ENCODE results near the gene CASP6.
A peak's percentile ranks its signal among the peaks of the same experiment; 100 is the strongest.

CASP6 gene

DNA sequence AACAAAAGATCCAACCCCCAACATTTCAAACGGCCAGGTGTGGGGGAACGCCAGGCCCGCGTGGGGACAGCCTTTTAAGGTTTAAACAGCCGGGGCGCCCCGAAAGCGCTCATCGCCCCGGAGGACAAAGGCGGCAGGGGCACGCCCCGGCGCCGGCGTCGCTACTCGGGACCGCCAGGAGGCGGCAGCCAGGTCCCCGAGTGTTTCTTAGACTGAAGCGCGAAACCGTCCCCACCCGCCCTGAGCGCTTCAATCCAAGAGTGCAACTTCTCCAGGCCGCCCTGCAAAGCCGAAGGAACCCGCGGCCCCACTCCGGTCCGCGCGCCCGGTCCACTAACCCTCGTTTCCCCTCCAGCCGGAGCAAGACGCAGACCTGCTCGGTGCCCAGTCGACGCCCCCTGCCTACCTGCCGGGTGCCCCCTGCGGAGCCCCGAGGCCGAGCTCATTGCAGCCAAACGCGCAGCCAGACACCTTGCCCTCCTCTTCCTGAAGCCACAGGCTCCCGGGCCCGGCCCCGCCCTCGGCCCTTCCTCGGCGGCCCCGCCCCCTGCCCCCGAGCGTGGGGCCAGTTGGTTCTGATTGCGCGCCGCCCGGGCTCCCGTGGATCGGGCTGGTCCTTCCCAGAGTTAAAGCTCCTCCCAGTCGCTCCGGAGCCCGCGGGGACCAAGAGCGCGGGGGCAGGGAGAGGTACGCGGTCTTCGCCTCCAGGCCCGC lies at the start of gene CASP6:
CASP6 (minus strand) TSS at position 496 of the 714 bp plus-strand sequence; CDS start at position 446, 50 bp downstream.
- DNase-seq: peak; percentile 62

GRCh38 chr4:109752525-109752924 lies 49.3 kb upstream of the CASP6 start:
- no peak for DNase-seq

DNA sequence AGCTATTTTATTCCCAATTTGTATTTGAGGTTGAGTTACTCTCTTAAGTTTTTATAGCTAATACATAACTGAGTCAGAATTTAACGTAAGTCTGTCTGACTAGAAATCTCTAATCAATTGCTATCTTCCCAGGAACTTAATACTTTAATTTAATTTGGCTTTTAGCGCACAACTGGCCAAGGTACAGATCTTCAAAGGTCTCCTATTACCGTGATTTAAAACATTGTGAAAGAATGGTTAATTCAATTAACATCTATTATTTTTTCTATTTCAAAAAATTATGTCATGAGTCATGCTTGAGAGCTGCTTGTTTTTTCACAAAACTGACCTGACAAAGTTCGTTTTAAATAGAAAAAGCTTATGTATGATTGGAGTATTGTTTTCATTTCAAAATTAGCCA lies 48.6 kb upstream of the CASP6 start:
- no peak for DNase-seq

- DNase-seq: no peak
Measured at GRCh38 chr4:109750652-109751244, 47.5 kb upstream of the CASP6 start.

DNA sequence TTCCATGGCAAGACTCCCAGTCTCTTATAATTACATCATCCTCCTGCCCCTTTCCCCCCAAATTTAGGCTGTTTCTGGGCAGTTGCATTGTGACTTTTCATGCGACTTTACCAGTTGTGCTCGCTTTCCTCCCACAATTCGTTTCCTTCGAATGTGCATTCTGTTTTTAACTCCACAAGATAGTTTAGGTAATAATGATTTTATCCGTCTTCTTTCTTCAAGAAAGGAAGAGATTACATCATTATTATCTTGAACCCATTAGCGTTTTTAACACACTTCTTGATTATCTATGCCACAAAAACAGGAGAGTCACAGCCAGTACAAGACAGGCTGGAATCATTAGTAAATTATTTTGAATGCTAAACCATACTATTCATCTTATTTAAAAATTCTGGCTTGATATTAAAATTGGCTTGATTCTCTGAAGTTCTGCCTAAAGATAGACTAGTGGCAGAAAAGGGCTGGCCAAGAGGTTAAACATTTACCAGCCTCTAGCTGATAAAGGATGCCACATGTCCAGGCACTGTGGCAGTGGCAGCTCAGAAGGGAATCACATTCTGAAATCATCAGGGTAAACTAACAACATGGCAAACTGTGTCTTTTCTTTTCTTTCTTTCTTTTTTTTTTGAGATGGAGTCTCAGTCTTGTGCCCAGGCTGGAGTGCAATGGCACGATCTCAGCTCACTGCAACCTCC lies 46.3 kb upstream of the CASP6 start:
- DNase-seq: no peak

DNA sequence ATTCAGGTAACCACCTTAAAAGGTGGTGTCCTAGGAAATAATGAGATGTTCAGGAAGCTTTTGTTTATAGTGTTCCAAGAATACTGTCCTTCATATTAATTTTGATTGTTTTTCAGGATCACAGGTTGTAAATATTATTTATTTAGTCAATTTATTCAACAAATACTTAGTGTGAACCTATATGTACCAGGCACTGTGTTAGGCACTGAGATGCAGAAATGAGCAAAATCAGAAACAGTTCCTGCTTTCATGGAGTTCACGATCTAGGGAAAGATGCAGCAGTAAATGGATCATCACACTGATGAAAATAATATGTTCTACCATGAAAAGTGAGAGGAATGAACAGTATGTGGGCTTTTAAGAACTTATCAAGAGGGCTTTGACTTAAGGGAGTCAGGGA lies 44.9 kb upstream of the CASP6 start:
- no peak for DNase-seq

DNA sequence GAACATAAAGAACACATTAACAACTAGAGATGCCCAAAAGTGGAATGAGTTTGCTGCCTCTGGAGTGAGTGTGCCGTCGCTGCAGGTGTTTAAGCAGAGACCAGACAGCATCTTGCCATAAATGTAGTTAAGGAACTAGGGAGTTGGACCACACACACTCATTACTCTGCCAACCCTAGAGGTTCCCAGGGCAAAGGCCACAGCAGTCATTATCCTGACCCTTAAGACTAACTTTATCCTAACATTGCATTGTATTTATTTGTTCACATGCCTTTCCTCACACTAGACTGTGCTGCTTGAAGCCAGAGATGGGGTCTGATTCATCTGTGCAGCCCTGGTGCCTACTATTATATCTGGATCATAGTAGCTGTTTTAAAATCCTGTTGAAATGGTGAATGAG lies 43.5 kb upstream of the CASP6 start:
- DNase-seq: no peak

- DNase-seq: no peak
Measured at GRCh38 chr4:109745830-109746229, 42.6 kb upstream of the CASP6 start.

- no peak for DNase-seq
Measured at GRCh38 chr4:109739547-109739946, 36.3 kb upstream of the CASP6 start.

GRCh38 chr4:109738104-109738872 lies 35.0 kb upstream of the CASP6 start:
- no peak for DNase-seq

GRCh38 chr4:109735566-109736365 lies 32.5 kb upstream of the CASP6 start:
- no peak for DNase-seq

GRCh38 chr4:109733728-109734127 lies 30.5 kb upstream of the CASP6 start:
- no peak for DNase-seq

- DNase-seq: no peak
Measured at GRCh38 chr4:109730619-109731545, 27.6 kb upstream of the CASP6 start.

DNA sequence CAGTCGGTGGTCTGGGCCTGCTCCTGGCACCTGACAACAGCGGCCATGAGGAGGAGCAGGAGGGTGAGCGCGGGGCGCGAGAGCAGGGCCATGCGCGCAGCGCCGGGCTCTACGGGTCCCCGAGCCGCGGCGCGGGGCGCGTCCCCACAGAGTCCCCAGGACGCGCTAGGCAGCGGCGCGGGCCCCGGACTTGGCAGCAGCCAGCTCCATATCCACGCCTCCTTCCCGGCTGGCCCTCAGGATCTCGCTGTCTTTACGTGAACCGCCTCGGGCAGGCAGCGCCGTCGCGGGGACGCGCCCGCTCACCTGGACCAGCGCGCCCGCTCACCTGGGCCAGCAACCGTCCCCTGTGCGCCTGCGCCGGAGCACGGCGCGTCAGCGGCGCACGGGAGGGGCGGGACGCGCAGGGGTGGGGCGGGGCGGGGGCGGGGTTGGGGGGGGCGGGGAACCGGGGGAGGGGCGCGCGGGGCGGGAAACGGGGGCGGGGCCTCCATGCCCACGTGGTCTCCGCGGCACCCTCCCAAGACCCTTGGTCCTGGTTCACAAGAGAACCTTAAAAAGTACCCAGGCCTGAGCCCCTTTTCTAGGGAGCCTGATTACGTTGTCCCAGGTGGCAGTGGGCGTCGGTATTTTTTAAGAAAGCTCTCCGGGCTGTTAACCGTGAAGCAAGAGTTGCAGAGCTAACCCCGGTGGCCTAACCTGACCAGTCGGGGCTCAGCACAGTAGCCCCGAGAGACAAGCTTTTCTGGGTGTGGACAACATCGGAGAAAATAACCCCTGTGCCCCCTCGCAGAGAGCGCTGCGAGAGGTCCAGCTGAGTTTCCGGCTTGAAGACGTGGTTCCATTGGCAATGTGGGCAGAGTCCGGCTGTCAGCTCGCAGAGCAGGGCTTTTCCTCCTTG lies 26.7 kb upstream of the CASP6 start, which contains the start of gene PLA2G12A:
PLA2G12A (minus strand) TSS at position 353 of the 901 bp plus-strand sequence; CDS start at position 92, 261 bp downstream.
- DNase-seq: peak; percentile 70

DNA sequence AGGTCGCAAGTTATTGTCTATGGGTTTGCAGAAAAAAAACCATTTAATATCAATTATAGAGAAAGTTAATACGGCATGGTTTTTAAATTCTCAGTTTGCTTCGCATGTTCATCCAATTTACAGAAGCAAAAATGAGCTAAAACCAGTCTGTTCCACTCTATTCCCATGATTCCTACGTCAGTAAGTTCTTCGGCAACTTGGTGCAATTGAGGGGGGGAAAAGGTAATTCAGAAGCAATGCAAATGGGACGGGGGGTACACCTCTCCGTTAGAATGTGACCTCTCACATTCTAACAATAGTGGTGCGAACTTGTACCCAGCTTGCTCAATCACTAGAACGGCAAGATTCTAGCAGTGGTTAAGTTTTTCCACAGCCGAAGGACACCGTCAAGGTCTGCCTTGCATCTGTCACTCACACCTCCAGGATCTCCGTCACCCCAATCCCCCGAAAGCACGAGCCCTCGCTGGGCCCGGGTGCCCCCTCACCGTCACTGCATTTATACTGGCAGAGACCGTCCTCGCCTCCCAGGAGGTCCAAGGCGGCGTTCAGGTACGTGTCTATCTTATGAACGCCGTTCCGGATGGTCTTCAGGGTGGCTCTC lies 26.0 kb upstream of the CASP6 start:
- no peak for DNase-seq

DNA sequence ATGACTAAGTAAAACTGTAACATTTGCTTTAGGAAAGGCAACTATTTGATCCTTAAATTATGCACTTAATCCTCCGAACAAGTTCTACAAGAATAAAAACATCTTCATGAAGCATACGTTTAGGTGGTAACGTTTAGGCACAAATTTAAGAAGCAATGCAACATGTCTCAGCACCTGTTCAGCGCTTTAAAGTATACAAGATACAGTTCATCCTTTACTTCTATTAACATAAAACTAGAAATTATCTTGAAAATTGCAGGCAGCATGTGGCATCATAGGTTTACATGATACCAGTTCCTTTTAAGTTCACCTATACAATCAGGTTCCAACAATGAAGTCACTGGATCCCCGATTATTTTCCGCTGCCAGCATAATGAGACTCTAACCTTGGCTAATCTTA lies 25.1 kb upstream of the CASP6 start:
- no peak for DNase-seq

DNA sequence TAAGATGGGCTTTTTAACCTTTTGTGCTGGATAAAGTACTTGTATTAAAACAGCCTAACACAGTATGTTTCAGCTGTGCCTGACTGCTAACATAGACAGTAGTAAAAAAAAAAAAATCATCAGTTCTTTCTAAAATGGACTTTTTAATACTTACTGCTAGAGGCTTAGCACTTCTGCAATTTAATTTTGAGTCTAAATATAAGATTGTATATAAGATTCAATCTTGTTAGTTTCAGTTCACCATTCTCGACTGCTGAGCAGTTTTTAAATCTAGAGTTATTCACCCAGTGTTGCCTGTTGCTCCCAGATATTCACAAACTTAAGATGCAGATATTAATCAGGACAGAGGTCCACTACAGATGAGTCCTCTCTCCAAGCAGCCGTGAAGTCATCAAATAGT lies 19.9 kb upstream of the CASP6 start:
- no peak for DNase-seq

- DNase-seq: no peak
Measured at GRCh38 chr4:109722357-109722756, 19.1 kb upstream of the CASP6 start.

DNA sequence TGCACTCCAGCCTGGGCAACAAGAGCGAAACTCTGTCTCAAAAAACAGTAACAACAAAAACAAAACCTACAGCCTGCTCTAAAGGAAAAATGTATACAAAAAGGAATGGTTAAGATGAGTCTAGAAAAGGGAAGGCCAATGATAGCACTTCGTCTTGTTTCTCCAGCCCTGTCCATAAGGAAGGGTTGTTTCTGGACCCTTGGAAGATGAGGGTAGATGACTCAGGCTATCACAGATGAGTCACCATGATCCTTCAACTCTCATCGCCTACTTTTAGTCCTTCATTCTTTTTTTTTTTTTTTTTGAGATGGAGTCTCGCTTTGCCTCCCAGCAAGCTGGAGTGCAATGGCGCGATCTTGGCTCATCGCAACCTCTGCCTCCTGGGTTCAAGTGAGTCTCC lies 17.8 kb upstream of the CASP6 start:
- DNase-seq: no peak

DNA sequence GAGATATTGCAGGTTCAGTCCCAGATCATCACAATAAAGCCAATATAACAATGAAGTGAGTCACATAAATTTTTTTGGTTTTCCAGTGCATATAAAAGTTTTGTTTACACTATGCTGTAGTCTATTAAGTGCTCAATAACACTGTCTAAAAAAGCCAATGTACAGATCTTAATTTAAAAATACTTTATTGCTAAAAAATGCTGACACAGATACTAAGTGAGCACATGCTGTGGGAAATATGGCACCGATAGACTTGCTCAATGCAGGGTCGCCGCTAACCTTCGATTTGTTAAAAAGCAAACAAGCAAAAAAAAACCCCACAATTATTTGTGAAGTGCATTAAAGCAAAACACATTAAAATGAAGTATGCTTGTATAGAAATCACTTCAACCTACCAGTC lies 16.4 kb upstream of the CASP6 start:
- DNase-seq: no peak

Measured in activated CD4-positive, alpha-beta T cell treated with anti-CD3 and anti-CD28 coated beads for 1 hour (primary cell).